ENCODE measurements around the gene ZC3H12D.
A peak's percentile ranks its signal among the peaks of the same experiment; 100 is the strongest.

ZC3H12D gene

DNA sequence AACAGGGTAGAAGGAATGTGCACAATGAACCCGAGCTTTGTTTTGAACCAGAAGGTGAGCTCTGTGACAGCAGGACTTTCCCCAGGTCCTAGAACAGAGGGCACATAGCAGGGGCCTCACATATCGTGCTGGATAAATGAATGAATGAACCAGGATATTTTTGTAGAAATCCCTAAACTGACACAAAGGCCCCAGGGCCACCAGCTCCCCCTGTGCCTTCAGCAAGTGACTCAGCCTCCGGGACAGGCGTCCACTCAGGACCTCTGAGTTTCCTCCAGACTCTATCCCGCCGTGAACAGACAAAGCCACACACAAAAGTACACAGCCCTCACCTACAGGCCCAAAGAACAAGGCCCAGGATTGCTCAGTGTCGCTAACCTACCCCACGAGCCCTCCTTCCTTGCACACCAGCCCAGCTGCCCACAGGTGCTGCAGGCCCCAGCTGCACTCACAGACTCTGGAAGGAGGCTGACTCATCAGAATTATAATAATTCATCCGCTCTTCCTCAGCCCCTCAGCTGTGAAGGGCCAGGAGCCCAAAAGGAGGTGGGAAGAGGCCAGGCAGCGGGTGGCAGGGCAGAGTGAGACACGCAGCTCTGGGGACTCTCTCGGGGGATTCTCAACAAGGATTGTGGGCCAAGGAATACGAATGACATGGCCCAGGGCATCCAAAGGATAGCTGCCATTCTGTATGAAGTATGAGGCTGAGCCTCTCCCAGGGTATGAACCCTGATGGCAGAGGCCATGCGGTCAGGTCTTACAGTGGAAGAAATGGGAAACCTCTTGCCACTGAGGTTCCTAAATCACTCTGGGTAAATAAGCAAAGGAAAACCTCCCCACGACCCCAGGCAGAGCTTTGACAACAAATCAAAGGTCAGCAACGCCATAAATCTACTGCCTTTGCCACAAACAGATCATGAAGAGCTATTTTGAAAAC is 43.8 kb downstream of the ZC3H12D start:
- DNase-seq, result no peak

DNA sequence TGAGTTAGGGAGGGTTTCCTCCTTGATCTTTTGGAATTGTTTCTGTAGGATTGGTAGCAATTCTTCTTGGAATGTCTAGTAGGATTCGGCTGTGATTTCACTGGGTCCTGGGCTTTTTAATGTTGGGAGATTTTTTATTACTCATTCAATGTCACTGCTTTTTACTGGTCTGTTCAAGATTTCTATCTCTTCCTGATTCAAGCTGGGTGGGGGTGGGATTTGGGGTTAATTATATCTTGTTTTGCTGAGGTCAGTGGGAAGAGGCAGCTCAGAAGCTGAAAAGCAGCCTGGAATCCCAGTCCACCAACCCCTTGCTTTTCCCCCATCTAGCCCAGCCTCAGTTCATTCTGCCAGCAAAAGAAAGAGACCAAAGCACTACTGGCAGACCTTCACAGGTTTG is 45.2 kb downstream of the ZC3H12D start:
- DNase-seq, result no peak

DNA sequence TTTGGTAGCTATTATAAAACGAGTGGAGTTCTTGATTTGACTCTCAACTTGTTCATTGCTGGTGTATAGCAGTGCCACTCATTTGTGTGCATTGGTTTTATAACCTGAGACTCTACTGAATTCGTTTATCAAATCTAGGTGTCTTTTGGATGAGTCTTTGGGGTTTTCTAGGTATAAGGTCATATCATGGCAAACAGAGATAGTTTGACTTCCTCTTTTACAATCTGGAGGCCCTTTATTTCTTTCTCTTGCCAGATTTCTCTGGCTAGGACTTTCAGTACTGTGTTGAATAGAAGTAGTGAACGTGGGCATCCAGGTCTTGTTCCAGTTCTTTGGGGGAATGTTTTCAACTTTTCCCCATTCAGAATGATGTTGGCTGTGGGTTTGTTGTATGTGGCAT is 46.0 kb downstream of the ZC3H12D start:
- DNase-seq, result no peak

DNA sequence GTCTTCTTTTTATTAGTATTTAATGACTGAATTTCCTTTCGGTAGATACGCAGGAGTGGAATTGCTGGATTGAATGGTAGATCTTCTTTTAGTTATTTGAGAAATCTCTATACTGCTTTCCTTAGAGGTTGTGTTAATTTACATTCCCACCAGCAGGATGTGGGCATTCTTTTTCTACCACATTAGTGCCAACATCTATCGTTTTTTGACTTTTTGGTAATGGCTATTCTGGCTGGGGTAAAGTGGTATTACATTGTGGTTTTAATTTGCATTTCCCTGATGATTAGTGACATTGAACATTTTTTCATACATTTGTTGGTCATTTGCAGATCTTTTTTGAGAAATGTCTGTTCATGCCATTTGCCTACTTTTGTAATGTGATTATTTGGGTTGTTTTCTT is 47.6 kb downstream of the ZC3H12D start:
- no peak for DNase-seq

DNA sequence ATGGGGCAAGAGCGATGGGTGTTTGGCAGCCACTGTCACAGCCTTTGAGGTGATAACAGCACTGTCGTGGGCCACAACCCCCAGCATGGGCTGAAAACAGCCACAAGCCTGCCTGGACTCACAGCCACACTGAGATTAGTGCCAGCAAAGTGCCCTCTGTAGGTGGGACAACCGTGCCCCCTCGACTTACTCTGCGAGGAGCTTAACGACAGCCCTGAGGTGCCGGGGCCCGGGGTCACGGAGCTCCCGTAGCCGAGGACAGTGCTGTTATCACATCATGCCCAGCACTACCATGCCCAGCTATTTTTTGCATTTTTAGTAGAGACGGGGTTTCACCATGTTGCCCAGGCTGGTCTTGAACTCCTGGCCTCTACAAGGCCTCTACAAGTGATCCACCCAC is 48.2 kb downstream of the ZC3H12D start:
- no peak for DNase-seq

DNA sequence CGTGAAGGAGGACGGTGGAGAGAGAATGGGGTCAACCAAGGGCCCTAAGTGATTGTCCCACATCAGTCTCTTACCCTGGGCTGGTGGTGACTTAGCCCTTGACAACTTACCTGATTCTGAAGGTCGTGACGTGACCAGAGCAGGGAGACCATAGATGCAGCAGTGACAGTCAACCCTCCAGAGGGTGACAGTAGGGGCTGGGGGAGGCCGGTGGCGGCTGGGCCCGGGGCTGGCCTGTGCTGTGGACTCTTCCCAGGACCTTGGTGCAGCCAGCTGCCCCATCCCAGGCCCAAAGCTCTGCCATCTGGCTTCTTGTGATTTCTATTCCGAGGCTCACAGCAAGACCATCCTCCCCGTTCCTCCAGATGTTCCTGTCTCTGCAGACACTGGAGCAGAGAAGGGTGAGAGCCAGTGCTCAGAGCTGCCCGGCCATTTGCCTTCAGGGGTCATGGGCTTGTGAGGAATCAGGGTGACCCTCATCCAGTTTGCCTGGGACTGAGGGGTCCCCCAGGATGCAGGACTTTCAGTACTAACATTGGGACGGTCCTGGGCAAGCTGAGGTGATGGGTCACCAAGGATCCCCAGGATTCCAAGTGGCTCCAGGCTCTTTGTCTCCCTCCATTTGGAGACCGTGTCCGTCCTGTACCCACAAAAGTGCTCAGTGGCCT is 48.8 kb downstream of the ZC3H12D start:
- DNase-seq, result no peak

DNA sequence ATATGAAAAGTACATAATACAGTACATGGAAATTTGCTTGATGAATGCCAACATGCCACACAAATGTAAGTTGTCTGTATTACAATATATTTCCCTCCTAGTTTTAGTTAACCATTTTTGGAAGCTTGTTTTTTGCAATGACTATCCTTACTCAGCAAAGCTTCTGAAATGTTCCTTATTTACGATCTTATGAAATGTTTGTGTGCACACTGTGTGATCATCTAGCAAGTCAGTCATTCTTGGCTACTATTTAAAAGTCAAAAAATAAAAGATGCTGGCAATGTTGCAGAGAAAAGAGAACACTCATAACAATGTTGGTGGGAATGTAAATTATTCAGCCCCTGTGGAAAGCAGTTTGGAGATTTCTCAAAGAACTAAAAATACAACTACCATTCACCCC is 50.9 kb downstream of the ZC3H12D start:
- no peak for DNase-seq

DNA sequence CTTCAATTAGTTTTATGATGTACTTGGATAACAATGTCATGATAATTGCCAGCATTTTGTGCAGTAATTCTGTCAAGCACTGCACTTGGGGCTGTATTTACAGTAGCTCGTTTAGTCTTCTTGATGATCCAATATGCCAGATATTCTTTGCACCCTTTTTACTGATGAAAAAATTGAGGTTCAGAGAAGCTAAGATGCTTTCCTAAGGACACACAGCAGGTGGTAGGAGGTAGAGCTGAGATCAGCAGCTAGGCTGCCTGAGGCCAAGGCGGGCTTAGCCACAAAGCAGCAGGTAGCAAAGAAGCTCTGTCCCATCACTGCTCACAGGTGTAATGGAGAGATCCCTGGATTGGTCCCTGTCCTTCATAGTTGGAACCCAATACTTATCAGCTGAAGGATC is 51.4 kb downstream of the ZC3H12D start:
- DNase-seq, result no peak

DNA sequence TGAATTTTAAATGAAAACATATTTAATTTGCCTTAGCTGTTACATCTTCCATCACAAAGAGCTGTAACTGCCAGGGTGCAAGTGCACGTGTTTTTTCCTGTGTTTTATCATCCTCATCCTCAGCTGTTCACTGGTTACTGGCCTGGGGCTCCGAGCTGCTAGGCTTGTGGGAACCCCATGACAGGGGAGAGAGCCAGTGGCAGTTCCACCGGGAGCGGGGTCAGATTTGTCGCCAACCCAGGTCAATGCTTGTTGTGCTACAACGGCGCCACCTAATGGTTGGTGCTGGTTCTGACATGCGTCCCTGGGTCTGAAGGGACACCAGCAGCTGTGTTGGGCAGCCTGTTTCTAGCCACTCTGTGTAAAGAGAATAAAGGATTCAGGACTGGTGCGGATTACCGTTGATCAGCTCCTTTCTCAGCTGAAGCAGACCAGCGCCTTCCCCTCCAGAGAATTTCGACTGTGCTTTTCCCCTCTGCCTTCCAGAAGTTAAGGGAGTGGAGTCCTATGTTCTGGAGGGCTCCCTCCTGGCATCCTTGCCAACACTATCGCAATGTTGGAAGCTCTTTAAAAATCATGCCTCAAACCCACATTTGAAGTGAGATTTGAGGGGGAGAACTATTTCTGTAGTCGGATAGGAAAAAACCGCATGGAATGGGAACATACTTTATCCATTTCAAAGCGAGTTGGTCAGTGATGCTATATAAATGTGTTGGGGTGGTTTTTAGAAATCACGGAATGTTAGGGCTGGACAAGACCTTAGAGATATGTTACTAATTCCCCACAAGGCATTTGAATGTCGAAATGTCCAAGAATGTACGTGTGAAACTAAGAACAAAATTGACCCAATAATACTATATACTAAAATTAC is 52.7 kb downstream of the ZC3H12D start:
- peak; percentile 90 for DNase-seq

DNA sequence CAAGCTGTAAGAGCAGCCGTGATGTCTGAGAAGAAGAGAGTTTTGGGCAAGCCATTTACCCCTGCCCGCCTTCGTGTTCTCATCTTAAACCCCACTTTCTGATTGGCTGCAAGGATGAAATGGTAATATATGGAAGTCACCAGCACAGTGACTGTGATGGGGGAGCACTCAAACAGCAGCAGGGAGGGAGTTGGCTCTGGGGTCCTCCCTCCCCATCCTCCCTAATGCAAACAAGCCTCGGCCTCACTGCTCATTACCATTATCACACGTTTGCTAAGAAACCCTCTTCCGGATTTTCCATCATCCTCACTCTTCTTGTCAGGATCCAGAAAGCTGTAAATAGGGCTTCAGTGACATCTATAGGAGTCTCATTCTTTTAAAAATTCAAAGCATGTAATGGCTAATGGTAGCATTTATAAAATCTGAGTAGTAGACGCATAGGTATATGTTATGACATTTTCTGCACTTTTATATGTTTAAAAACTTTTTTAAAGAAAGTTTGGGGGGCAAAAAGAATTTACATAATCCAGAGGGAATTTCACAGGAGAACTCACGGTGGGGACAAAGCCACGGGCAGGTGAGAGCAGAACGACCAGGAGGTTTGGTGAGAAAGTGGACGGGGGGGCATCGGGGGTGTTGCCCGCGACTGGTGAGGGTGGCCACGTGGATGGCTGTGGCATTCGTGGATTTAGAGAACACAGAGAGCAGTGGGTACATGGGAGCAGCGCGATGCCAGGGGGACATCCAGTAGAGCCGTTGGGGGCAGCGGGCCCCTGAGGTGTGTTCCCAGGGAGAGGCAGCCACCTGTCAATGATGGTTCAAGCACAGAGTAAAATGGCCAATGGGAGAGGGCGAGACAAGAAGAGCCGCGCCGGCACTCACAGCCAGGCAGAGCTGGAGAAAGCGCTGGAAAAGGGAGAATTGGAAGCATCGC is 55.1 kb downstream of the ZC3H12D start:
- no peak for DNase-seq

DNA sequence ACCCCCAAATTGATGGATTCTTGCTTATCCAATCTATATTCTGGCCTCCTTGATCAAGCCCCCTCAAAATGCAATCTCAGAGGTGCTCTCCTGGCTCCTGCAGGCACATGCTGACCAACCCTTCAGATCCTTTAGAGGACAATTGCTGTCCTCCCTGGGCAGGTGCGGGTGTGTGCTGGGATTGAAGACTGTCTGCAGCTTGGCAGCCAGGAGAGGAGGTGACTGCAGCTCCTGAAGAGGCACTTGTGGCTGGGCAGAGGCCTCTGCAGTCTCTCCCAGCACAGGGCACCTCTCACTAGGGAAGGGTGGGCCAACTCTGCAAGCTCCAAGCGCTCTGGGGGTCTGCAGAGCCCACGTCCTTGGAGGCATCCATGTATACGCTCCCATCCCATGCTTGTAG is 56.2 kb downstream of the ZC3H12D start:
- no peak for DNase-seq

DNA sequence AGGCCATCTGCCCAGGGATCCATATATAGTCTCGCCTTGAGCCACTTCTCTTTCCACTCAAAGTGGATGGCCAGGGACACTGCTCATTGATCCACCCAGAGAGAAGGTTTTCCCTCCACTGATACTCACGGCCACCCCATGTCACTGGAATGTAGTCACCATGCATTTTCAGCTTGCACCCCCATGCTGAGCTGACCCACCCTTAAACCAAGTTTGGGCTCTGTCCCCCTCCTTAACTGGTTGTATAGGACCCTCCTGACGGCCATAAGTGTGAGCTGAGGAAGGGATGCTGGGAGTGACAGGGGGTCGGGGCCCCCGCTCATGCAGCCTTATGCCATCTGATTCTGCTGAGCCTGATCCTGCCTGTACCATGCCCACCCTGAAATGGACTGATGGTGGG is 59.1 kb downstream of the ZC3H12D start:
- DNase-seq, result no peak

DNA sequence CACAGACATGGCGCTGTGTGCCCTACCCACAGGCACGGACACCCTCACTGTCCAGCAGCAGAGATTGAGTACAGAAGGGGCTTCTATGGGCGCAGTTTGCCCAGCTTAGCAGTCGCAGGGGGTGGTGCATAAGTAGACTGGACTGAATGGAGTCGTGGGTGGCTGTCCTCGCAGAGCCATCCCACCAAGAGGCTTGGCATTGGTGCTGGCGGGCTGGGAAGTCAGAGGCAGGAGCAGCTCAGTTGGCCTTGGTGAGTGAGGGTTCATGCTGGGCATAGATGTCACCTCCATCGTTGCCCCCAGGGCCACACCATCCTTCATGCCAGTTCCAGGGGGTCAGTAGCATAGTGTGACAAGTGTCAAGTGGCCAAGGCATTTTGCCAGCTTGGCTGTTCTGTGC is 59.6 kb downstream of the ZC3H12D start:
- no peak for DNase-seq

DNA sequence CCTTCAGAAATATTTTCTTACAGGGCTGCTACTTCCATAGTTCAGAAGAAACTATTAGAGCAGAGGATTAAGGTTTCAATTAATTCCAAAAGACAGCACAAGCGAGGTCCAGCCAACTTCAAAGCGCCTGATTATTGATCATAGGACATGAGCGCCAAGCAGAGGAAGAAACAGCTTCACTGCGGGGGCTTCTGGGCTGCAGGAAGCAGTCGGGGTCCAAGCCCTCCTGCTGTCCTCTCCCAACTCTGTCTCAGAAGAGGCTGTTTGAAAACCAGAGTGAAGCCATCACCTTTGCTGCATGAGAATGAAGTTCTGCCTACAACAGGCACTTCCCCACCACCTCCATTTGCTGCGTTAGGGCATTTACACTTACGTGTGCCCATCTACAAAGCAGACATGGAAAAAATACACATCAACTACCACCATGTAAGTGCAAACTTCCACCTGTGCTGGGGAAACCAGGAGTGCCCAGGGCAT is 60.8 kb downstream of the ZC3H12D start:
- DNase-seq, result peak; percentile 50

DNA sequence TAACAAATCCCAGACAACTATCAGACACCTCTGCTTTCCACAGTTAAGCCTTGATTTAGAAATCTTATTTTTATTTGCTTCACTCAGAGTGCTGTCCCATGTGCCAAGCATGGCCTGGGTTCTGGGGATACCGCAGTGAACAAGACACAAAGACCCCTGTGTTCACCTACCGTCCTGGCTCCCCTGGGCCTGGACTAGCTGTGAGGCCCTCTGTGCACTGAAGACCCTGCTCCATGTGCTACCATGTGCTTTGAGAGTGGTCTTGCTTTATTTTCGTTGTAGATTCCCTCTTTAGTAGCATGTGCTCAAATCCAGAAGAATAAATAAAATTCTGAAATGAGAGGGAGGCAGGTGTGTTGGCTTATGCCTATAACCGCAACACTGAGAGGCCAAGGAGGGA is 62.2 kb downstream of the ZC3H12D start:
- DNase-seq, result no peak

DNA sequence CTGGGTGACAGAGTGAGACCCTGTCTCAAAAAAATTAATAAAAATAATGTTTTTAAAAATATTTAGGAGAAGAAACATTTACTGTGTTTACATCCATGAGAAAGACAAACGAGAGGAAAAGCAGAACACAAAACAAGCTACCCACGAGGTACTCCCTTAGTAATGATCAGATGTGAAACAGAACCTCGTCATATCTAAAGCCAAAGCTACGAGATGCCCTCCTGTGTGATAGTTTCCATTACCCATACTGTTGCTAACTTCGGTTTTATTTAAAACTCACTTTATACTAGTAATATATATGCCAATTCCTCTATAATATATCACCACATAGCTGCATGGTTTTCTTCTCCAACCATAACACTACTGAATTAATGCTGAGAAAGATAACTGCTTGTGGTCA is 63.7 kb downstream of the ZC3H12D start:
- DNase-seq, result no peak

DNA sequence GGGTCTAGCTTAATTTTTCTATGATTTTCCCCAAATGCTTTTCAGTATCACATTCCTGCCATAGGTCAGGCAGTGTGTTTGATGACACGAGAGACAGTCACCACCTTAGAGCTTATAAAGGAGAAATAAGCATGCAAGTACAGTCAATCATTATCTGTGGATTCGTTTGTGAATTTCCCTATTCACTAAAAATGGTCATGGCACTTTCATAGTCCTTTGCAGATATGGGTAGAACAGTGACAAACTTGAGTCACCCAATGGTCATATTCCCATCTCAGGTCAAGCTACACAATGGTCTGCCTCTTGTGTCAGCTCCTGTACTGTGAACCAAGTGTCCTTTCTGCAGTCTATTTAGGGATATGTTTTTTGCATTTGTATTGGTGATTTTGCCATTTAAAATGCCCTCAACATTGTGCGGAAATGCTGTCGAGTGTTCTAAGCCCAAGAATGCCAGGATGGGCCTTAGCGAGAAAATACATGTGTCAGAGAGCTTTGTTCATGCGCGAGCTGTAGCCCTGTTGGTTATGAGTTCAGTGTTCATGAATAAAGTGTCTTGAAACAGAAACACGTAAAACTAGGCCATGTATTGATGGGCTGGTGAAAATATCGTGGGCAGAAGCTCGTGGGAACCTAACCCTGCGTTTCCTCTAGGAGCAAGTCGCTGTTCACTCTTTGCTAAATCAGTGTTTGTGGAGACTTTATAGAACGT is 65.0 kb downstream of the ZC3H12D start:
- DNase-seq, result no peak

DNA sequence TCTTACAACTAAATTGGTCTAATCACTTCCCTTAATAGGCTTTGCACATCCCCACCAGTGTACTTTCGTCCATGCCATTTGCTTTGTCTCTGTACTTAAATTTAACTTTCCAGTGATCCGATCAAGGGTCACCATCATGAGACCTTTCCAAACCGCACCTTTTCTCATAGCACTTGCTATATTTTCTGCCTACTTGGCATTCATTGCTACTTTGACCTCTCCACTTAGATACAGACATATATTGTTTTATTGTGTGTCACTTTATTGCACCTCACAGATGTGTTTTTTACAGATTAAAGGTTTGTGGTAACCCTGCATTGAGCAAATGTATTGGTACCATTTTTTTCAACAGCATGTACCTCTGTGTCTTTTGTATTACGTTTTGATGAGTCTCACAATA is 70.0 kb downstream of the ZC3H12D start:
- DNase-seq, result no peak

DNA sequence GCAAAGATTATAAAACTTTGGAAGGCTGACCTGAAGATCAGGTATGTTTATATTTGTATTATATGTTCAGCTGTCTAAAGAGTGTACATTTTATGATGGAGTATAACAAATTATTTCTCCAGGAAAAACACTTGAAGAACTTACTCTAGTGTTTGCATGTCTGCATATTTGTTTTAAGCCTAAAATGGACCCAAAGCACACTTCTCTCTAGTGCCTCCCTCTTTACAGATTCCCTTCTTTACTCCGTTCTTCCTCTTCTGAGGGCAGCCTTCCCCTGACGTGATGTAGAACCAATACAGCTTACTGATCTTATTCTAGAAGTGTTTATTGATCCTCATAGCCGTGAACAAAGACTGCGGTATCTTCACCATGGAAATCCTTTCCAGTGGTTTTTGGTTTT is 70.8 kb downstream of the ZC3H12D start:
- DNase-seq, result no peak

DNA sequence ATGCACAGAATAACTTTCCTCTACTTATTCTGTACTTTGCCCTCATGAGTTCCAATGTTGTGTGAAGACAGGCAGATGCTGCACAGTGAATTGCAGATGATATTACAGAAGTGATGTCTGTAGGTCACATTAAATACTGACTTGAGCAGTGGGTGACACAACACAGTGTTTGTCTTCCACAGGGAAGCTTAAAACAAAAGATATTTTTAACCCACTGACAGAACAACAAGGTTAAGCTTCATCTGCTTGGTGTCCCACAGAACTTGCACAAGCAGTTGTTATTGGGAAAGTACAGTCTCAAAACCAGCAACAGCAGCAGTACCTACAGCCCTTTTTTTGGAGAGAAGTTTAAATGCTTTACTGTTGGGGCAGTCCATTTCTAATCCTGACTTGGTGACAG is 74.3 kb downstream of the ZC3H12D start:
- no peak for DNase-seq

DNA sequence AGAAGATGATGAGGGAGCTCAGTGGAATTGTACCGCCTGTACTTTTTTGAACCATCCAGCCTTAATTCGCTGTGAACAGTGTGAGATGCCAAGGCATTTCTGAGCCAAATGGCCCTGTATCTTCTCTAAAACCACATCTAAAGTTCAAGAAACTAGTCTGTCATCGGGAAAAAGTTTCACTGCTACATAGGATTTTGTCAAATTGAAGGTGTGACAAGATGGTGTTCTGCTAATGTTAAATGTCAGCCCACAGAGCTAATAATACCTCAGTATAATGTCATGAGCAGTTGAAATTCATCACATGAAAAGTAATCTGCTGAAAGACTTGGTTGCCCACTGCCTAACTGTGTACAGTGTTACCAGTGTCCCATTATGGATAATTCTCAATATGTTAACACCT is 75.2 kb downstream of the ZC3H12D start:
- no peak for DNase-seq

Data from retina (tissue), 1 donor.